GM18870 (cell line): Measurements from ENCODE around the gene EFHD2.
"Not testable (repeated sequence)": the region's sequence is repeated elsewhere in the genome, so short reads cannot be mapped to it uniquely, and the experiment has no call there.

Experiments
- ATAC-seq: cut with Tn5 transposase; IDR thresholded peaks from one replicate; pipeline ENCODE4 v1.9.1; 2021; ENCODE audit warnings: moderate library complexity; ENCODE audit not compliant: unreplicated experiment

EFHD2 gene, protein sequence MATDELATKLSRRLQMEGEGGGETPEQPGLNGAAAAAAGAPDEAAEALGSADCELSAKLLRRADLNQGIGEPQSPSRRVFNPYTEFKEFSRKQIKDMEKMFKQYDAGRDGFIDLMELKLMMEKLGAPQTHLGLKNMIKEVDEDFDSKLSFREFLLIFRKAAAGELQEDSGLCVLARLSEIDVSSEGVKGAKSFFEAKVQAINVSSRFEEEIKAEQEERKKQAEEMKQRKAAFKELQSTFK

GRCh38 chr1:15409388-15410222 is at the start of gene EFHD2:
Gene EFHD2 (plus strand): TSS chr1:15409888. CDS start chr1:15409972, 84 bp downstream.
- no peak for ATAC-seq

GRCh38 chr1:15360700-15361099 is 49.0 kb upstream of the EFHD2 start:
- no peak for ATAC-seq

GRCh38 chr1:15362096-15362736 is 47.5 kb upstream of the EFHD2 start:
- ATAC-seq: no peak

- no peak for ATAC-seq
Measured at GRCh38 chr1:15362737-15363128, 47.0 kb upstream of the EFHD2 start.

DNA sequence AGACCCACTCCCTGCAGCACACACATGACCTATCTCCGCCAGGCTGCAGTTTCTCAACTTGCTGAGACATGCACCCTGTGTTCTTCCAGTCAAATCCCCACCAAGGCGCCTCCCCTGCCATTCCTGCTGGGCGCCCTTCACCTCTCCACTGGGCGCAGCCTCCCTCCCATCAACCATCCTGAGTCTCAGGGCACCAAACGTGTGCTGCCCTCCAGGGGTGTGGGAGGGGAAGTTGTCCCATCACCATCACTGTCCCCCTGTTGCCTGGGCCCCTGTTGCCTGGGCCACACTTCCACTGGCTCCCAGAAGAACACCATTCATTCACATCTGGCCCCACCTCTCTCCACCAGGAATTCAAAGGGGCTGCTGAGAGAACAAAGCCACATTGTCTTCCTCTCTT is 44.9 kb upstream of the EFHD2 start:
- no peak for ATAC-seq

DNA sequence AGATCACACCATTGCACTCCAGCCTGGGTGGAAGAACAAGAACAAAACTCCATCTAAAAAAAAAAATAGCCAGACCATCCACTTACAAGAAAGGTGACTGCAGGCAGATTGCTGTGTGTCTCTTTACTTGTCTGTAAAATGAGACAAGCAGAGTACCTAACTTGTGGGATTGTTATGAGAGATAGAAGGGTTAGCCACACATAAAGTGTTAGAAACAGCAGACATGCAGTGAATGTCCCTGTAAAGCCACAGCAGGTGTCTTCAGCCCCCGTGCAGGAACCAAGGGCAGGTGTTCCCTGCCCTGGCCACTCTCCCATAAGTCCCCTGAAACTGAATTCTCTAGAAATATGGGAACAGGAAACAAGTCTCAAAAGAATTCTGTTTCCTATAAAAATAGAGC is 40.8 kb upstream of the EFHD2 start:
- no peak for ATAC-seq

GRCh38 chr1:15370268-15370667 is 39.4 kb upstream of the EFHD2 start:
- no peak for ATAC-seq

DNA sequence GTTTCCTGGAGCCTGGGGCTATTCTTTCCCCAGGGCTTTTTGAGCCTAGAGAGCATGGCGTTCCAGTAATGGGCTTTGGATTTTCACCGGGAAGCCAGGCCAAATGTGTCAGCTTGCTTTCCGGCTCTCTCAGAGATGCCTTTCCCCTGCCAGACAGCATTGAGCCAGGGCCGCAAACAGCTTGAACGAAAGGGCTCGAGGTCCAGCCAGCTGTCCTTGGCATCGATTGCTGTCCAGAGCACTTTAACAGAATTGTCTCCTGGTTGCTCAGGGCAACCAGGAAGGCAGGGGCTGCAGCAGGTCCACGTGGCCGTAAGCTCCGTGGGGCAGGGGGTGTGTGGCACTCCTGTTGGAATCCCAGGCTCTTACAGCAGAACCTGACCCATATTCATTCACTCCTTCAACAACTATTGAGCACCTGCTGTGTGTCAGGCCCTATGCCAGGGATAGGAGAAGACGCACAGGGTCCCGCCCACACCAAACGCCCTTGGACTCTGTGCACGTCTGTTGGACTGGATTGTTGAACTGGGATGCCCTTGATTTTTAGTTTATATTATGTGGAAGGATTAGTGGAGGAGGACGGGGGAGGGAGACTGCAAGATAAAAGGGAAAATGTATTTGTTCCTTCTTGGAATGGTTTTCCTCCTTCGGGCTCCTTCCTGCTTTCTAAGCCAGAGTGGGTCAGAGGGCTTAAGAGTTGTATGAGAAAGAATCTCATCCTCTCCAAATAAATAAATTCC is 38.7 kb upstream of the EFHD2 start:
- no peak for ATAC-seq

DNA sequence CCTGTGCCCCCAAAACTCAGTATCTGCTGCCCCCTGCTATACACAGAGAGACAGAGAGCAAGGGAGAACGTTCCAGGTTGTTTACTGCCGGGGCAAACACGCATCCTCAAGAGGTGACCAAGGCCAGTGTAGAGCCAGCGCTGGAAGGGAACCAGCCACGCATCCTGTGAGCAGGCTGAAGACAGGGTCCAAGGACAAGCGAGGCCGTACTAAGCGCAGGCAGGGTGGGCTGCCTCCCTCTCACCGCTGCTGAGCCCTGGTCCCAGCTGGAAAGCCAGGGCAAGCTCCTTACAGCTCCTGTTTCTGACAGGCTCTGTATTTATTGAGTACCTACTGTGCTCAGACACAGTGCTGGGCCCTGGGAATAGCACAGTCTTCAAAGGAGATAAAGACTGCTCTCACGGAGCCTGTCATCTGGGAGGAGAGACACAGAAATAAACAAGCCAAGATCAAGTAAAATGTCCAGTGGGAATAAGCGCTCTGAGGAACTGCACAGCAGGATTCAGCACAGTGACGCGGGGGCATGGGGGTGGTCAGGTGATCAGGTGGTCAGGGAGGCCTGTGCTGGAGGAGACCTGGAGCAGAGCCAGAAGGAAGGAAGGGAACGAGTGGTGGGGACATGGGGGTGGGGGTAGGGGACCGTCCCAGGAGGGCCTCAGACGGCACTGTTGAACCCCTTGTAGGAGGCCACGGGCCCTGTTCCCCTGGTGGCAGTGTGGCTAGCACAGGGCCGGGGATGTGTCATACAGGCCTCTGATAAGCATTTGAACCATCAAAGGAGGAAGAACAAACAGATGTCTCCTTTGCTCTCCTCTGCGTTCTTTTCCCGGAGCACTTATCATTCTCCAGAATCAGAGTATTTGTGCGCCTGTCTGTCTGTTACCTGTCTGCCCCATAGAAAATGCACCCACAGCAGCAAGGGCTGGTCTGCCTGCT is 37.8 kb upstream of the EFHD2 start:
- ATAC-seq: no peak

- ATAC-seq: no peak
Measured at GRCh38 chr1:15378729-15379128, 31.0 kb upstream of the EFHD2 start.

GRCh38 chr1:15379151-15379550 is 30.5 kb upstream of the EFHD2 start:
- not testable (repeated sequence) for ATAC-seq

DNA sequence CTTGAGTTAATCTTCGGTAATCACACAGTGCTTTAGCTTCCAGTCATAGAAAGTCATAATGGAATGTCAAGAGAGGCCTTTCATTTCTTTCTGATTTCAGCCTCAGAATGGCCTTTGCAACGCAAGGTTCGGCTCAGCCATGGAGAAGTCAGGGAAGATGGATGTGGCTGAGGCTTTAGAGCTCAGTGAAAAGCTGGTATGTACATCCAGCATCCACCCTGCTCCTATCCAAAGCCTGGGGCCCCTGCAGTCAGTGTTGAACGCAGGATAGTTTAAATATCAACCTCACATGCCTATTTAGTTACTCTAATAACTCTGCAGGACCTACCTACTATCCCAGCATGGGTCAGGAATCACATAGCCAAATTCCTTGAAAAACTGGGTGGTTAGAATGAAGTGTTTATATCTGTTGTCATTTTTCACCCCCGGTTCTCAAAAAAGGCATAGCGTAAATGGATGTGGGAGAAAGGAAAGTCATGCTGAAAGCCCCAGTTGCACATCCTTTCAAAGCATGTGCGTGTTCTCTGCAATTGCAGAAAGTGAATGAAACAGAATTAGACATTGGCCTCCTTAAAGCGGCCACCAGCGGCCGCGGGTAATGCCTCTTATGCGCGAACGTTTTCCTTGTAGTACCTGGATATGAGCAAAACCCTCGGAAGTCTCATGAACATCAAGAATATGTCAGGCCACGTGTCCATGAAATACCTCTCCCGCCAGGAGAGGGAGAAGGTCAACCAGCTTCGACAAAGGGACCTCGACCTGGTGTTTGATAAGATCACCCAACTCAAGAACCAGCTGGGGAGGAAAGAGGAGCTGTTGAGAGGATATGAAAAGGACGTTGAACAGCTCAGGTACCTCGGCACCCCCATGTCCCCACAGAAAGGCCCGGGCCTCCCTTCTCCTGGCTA is 28.8 kb upstream of the EFHD2 start:
- no peak for ATAC-seq

GRCh38 chr1:15381805-15382204 is 27.9 kb upstream of the EFHD2 start:
- no peak for ATAC-seq

DNA sequence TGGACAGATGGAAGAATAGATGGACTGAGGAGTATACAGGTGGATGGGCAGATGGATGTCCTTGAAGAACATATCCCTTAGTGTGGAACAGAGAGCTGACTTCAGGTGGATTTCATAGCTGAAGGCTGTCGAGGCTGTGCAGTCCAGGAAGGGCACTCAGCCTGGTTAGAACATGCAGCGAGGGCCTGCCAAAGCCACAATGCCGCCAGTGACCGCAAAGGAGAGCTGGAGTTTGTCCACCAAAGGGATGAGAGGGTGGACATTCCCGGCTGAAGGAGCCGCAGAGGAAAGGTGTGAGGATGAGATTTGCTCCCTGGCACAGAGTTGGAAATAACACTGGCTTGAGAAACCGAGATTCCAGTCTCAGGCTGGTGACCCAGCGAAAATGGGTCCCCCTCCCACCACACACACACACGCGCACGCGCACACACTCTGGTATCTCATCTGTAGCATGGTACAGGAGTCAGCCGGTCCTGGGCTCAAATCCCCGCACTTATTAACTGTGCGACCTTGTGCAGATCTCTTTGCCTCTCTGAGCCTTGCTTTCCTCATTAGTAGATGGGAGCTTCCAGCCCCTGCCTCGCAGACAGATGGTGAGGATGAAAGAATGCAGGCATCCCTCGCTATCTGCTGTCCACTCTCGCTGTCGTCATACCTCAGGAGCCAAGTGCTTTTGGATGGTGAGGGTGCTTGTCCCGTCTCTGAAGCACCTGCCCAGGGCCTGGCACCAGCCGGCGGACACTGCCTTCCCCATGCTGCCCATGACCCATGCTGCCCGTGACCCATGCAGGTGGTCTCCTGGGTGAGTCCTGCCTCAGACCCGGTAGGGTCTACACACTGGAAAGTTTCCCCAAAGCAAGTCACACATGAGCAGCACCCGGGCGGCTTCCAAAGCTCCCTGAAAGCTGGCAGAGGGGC is 26.8 kb upstream of the EFHD2 start:
- ATAC-seq: no peak

DNA sequence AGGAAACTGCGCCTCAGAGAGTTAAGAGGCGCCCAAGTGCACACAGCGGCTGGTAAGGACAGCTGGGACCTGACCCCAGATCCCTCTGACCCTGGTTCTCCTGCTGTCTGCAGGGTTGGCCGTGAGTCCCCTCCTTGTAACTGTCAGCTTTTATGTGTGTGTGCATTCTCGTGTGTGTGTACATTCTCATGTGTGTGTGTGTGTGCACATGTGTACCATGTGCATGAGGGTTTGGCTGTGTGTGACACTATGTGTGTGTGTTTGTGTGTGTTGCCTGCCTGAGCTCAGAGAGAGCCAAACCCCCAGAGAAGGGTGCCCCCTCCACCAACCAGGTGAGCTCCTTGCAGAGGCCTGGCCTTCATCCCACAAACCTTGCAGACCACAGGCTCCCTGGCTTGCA is 25.9 kb upstream of the EFHD2 start:
- ATAC-seq: no peak

- ATAC-seq: no peak
Measured at GRCh38 chr1:15384301-15384901, 25.3 kb upstream of the EFHD2 start.

DNA sequence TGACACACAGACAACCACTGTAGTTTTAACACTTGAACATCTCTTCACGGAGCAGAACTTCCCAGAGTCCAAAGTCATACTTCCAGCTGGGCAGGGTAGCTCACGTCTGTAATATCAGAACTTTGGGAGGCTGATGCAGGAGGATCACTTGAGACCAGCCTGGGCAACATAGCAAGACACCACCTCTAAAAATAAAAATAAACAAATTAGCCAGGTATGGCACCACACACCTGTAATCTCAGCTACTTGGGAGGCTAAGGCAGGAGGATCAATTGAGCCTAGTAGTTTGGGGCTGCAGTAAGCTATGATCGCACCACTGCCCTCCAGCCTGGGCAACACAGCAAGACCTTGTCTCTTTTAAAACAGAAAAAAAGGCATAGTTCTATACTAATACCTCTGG is 24.3 kb upstream of the EFHD2 start:
- ATAC-seq: no peak
